HEK293 (cell line): ENCODE results near the gene C8A.

ENCODE experiments used
- CTCF ChIA-PET: fragments of 350-600 bp; formaldehyde crosslinking; extraction: SDS; loops from one replicate; lab custom pipeline; 2021; ENCODE audit warnings: antibody characterized with exemption; lab: Yijun Ruan, JAX
- POLR2A ChIA-PET: fragments of 300-600 bp; formaldehyde crosslinking; extraction: SDS; loops from one replicate; lab custom pipeline; 2020; ENCODE audit warnings: antibody characterized with exemption, inconsistent platforms; lab: Yijun Ruan, JAX
- H3K27ac ChIP-seq: fragments of 200-500 bp; sonication (Bioruptor generic); 2 replicates; pipeline ENCODE4 v1.5.1; 2014; ENCODE audit warnings: low read depth, low read length, control low read depth, inconsistent platforms; ENCODE audit errors: extremely low read depth
- H3K36me3 ChIP-seq, 2 experiments: fragments of 200-500 bp in 1 of 2; sonication (Bioruptor generic) in 1 of 2; 1 replicate in 1 of 2; 2 replicates in 1 of 2; pipeline ENCODE4 v1.5.1; 2014 to 2017; ENCODE audit warnings: inconsistent platforms in 2 of 2, low read length in 2 of 2; ENCODE audit not compliant: control insufficient read depth in 2 of 2, insufficient read depth in 1 of 2
- H3K4me1 ChIP-seq: fragments of 200-500 bp; sonication (Bioruptor generic); 2 replicates; pipeline ENCODE4 v1.5.1; 2014; ENCODE audit warnings: mild to moderate bottlenecking, low read length, inconsistent platforms; ENCODE audit not compliant: control insufficient read depth, insufficient read depth
- H3K4me3 ChIP-seq: 2 replicates; pipeline ENCODE4 v1.5.1; 2011; ENCODE audit warnings: low read depth, mild to moderate bottlenecking, control low read depth, low read length, moderate library complexity
- H3K9me3 ChIP-seq: fragments of 200-500 bp; sonication (Bioruptor generic); 2 replicates; pipeline ENCODE4 v1.5.1; 2014; ENCODE audit warnings: low read depth, low read length, inconsistent platforms; ENCODE audit not compliant: control insufficient read depth, insufficient read depth
- EGR2 ChIP-seq: fragments of 450-650 bp; formaldehyde crosslinking; IDR thresholded peaks from 2 replicates; pipeline ENCODE4 v1.5.1; 2016; ENCODE audit warnings: low read depth, missing biosample characterization, missing genetic modification characterization
- IKZF3 ChIP-seq: fragments of 450-650 bp; IDR thresholded peaks from 2 replicates; pipeline ENCODE4 v1.5.0; 2018; ENCODE audit warnings: missing biosample characterization, mild to moderate bottlenecking, missing genetic modification characterization, moderate library complexity
- KLF1 ChIP-seq: fragments of 450-650 bp; formaldehyde crosslinking; IDR thresholded peaks from 2 replicates; pipeline ENCODE4 v1.5.1; 2016; ENCODE audit warnings: missing biosample characterization, missing genetic modification characterization
- MZF1 ChIP-seq: fragments of 450-650 bp; formaldehyde crosslinking; IDR thresholded peaks from 2 replicates; pipeline ENCODE4 v1.5.1; 2017; ENCODE audit warnings: missing biosample characterization, missing genetic modification characterization, borderline replicate concordance
- OVOL3 ChIP-seq: fragments of 450-650 bp; formaldehyde crosslinking; IDR thresholded peaks from 2 replicates; pipeline ENCODE4 v1.5.1; 2016; ENCODE audit warnings: missing biosample characterization, missing genetic modification characterization
- WT1 ChIP-seq: fragments of 450-650 bp; formaldehyde crosslinking; IDR thresholded peaks from 2 replicates; pipeline ENCODE4 v1.5.1; 2016; ENCODE audit warnings: missing biosample characterization, missing genetic modification characterization
- ZBTB8A ChIP-seq: fragments of 450-650 bp; formaldehyde crosslinking; IDR thresholded peaks from 2 replicates; pipeline ENCODE4 v1.5.1; 2016; ENCODE audit warnings: missing biosample characterization, missing genetic modification characterization
- ZNF16 ChIP-seq: fragments of 450-650 bp; formaldehyde crosslinking; IDR thresholded peaks from 2 replicates; pipeline ENCODE4 v1.5.1; 2016; ENCODE audit warnings: low read depth, missing biosample characterization, missing genetic modification characterization
- ZNF175 ChIP-seq: fragments of 450-650 bp; formaldehyde crosslinking; IDR thresholded peaks from 2 replicates; pipeline ENCODE4 v1.5.1; 2016; ENCODE audit warnings: missing biosample characterization, missing genetic modification characterization
- ZNF19 ChIP-seq: fragments of 450-650 bp; formaldehyde crosslinking; IDR thresholded peaks from 2 replicates; pipeline ENCODE4; 2016; ENCODE audit warnings: missing biosample characterization, missing genetic modification characterization, low read depth
- ZNF2 ChIP-seq: fragments of 450-650 bp; formaldehyde crosslinking; IDR thresholded peaks from 2 replicates; pipeline ENCODE4 v1.5.1; 2016; ENCODE audit warnings: missing biosample characterization, missing genetic modification characterization
- ZNF221 ChIP-seq: fragments of 450-650 bp; formaldehyde crosslinking; IDR thresholded peaks from 2 replicates; pipeline ENCODE4 v1.5.1; 2017; ENCODE audit warnings: missing biosample characterization, missing genetic modification characterization, borderline replicate concordance
- ZNF354C ChIP-seq: fragments of 450-650 bp; formaldehyde crosslinking; IDR thresholded peaks from 2 replicates; pipeline ENCODE4 v1.5.1; 2016; ENCODE audit warnings: missing biosample characterization, missing genetic modification characterization, low read depth, borderline replicate concordance
- ZNF404 ChIP-seq: fragments of 450-650 bp; formaldehyde crosslinking; IDR thresholded peaks from 2 replicates; pipeline ENCODE4 v1.5.1; 2017; ENCODE audit warnings: missing biosample characterization, missing genetic modification characterization
- ZNF473 ChIP-seq: fragments of 450-650 bp; formaldehyde crosslinking; IDR thresholded peaks from 2 replicates; pipeline ENCODE4 v1.5.1; 2017; ENCODE audit warnings: missing biosample characterization, missing genetic modification characterization
- ZNF488 ChIP-seq: fragments of 450-650 bp; formaldehyde crosslinking; IDR thresholded peaks from 2 replicates; pipeline ENCODE4 v1.5.1; 2016; ENCODE audit warnings: missing biosample characterization, missing genetic modification characterization
- ZNF521 ChIP-seq: fragments of 450-650 bp; formaldehyde crosslinking; IDR thresholded peaks from 2 replicates; pipeline ENCODE4 v1.5.1; 2017; ENCODE audit warnings: missing biosample characterization, mild to moderate bottlenecking, missing genetic modification characterization
- ZNF529 ChIP-seq: fragments of 450-650 bp; formaldehyde crosslinking; IDR thresholded peaks from 2 replicates; pipeline ENCODE4 v1.5.1; 2017; ENCODE audit warnings: missing genetic modification characterization, missing biosample characterization; ENCODE audit not compliant: insufficient replicate concordance
- ZNF544 ChIP-seq: fragments of 450-650 bp; formaldehyde crosslinking; IDR thresholded peaks from 2 replicates; pipeline ENCODE4 v1.5.0; 2017; ENCODE audit warnings: missing biosample characterization, missing genetic modification characterization
- ZNF555 ChIP-seq: fragments of 450-650 bp; formaldehyde crosslinking; conservative IDR thresholded peaks from 2 replicates; pipeline ENCODE4 v1.5.1; 2017; ENCODE audit warnings: missing biosample characterization, mild to moderate bottlenecking, missing genetic modification characterization, inconsistent platforms
- ZNF600 ChIP-seq: fragments of 450-650 bp; formaldehyde crosslinking; IDR thresholded peaks from 2 replicates; pipeline ENCODE4 v1.5.1; 2016; ENCODE audit warnings: missing biosample characterization, missing genetic modification characterization
- ZNF623 ChIP-seq: fragments of 450-650 bp; formaldehyde crosslinking; IDR thresholded peaks from 2 replicates; pipeline ENCODE4 v1.5.1; 2016; ENCODE audit warnings: missing biosample characterization, missing genetic modification characterization
- ZNF768 ChIP-seq: fragments of 450-650 bp; formaldehyde crosslinking; IDR thresholded peaks from 2 replicates; pipeline ENCODE4 v1.5.1; 2018; ENCODE audit warnings: missing biosample characterization, mild to moderate bottlenecking, missing genetic modification characterization
- ZNF843 ChIP-seq: fragments of 450-650 bp; formaldehyde crosslinking; IDR thresholded peaks from 2 replicates; pipeline ENCODE4 v1.5.1; 2016; ENCODE audit warnings: missing biosample characterization, missing genetic modification characterization
- TF ChIP-seq, protein P1 (sequence below): fragments of 450-650 bp; formaldehyde crosslinking; IDR thresholded peaks from 2 replicates; pipeline ENCODE4 v1.5.1; 2016; ENCODE audit warnings: missing biosample characterization, missing genetic modification characterization
- TF ChIP-seq, protein P2 (sequence below): IDR thresholded peaks from 2 replicates; pipeline ENCODE4 v1.6.1; 2011; ENCODE audit warnings: mild to moderate bottlenecking, low read depth, low read length, borderline replicate concordance
- TF ChIP-seq, protein P3 (sequence below): fragments of 450-650 bp; formaldehyde crosslinking; IDR thresholded peaks from 2 replicates; pipeline ENCODE4 v1.5.1; 2016; ENCODE audit warnings: missing biosample characterization, missing genetic modification characterization
- TF ChIP-seq, protein P4 (sequence below): fragments of 450-650 bp; formaldehyde crosslinking; IDR thresholded peaks from 2 replicates; pipeline ENCODE4 v1.5.1; 2016; ENCODE audit warnings: missing biosample characterization, missing genetic modification characterization

The C8A gene

DNA sequence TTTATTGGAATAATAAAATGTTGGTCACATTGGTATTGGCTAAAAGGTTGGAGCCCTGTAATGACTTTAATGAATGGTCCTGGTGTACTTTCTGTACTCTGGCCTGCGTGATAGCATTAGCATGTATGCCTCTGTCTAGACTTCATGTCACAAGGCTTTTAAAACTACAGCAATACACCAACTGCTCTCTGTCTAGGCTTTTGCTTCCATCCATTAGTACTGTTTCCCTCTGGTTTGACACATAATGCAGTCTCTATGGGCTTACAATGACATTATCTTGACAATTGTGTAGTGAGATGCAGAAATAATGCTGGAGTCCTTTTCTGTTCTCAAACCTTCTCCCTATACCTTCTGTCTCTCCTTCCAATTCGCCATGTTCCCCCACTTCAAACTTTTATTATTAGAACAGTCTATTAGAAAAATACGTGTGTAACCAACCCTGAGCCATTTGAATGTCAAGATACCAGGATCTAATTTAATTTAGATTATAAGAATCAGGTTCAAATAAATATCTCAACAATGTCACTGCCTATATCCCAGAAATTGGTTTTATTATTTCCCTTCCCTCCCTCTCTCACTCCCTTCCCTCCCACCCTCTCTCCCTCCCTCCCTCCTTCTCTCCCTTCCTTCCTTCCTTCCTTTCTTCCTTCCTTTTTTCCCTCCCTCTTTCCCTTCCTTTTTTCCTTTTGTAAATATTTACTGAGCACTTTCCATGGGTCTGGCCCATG, 8.8 kb downstream of the C8A start:
- CTCF ChIA-PET, result no interaction called here
- Histone ChIP-seq H3K27ac (no peak overlapping the region), H3K9me3 (no peaks in the 10 kb centered on the region), H3K36me3 (no peaks in the 10 kb centered on the region), H3K4me3 (no peak overlapping the region), H3K4me1 (no peaks in the 10 kb centered on the region)
- POLR2A ChIA-PET, result no interaction called here
- no peak for TF ChIP-seq ZNF529
- no peak for TF ChIP-seq ZNF768 (tag by site-specific recombination)
- no peak for TF ChIP-seq ZNF175 (tag by site-specific recombination)
- no peak for TF ChIP-seq ZNF2 (tag by site-specific recombination)
- TF ChIP-seq, protein P1, sequence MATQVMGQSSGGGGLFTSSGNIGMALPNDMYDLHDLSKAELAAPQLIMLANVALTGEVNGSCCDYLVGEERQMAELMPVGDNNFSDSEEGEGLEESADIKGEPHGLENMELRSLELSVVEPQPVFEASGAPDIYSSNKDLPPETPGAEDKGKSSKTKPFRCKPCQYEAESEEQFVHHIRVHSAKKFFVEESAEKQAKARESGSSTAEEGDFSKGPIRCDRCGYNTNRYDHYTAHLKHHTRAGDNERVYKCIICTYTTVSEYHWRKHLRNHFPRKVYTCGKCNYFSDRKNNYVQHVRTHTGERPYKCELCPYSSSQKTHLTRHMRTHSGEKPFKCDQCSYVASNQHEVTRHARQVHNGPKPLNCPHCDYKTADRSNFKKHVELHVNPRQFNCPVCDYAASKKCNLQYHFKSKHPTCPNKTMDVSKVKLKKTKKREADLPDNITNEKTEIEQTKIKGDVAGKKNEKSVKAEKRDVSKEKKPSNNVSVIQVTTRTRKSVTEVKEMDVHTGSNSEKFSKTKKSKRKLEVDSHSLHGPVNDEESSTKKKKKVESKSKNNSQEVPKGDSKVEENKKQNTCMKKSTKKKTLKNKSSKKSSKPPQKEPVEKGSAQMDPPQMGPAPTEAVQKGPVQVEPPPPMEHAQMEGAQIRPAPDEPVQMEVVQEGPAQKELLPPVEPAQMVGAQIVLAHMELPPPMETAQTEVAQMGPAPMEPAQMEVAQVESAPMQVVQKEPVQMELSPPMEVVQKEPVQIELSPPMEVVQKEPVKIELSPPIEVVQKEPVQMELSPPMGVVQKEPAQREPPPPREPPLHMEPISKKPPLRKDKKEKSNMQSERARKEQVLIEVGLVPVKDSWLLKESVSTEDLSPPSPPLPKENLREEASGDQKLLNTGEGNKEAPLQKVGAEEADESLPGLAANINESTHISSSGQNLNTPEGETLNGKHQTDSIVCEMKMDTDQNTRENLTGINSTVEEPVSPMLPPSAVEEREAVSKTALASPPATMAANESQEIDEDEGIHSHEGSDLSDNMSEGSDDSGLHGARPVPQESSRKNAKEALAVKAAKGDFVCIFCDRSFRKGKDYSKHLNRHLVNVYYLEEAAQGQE (tag by site-specific recombination), result no peak
- TF ChIP-seq ZNF623 (tag by site-specific recombination), result no peak
- TF ChIP-seq WT1 (tag by site-specific recombination), result no peak
- no peak for TF ChIP-seq KLF1 (tag by site-specific recombination)
- no peak for TF ChIP-seq ZNF221 (tag by site-specific recombination)
- TF ChIP-seq ZNF843 (tag by site-specific recombination), result no peak
- TF ChIP-seq EGR2, result no peak
- no peak for TF ChIP-seq ZNF544 (tag by site-specific recombination)
- TF ChIP-seq ZBTB8A, result no peak
- TF ChIP-seq ZNF488, result no peak
- TF ChIP-seq ZNF521 (tag by site-specific recombination), result no peak
- TF ChIP-seq, all 188 proteins: peak for 0

DNA sequence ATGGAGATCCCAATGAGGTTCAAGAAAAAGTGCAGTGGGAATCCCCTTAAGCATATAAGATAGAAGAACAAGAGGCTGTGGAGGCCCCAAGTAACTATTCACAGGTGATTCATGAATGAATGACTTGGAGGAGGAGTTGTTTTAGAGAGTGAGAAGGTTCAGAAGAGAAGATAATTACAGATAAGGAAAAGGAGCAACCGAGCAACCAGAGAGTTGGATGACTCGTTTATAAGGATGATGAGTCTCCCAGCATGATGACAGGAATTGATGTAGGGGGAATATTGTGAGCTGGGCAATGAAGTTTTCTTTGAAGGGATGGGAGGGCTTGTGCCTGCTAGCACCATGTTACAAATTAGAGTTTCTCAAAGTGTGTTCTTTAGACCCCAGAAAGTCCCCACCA, 9.8 kb downstream of the C8A start:
- ChIA-PET POLR2A (no interaction called here), CTCF (no interaction called here)
- Histone ChIP-seq H3K27ac (no peak overlapping the region), H3K36me3 (no peaks in the 10 kb centered on the region), H3K4me1 (no peaks in the 10 kb centered on the region), H3K4me3 (no peak overlapping the region), H3K9me3 (no peaks in the 10 kb centered on the region)
- TF ChIP-seq ZNF600 (tag by site-specific recombination), result no peak
- TF ChIP-seq WT1 (tag by site-specific recombination), result no peak
- TF ChIP-seq ZNF404 (tag by site-specific recombination), result no peak
- no peak for TF ChIP-seq ZNF555 (tag by site-specific recombination)
- no peak for TF ChIP-seq IKZF3
- TF ChIP-seq ZNF19, result no peak
- TF ChIP-seq ZNF473 (tag by site-specific recombination), result no peak
- TF ChIP-seq, protein P2, sequence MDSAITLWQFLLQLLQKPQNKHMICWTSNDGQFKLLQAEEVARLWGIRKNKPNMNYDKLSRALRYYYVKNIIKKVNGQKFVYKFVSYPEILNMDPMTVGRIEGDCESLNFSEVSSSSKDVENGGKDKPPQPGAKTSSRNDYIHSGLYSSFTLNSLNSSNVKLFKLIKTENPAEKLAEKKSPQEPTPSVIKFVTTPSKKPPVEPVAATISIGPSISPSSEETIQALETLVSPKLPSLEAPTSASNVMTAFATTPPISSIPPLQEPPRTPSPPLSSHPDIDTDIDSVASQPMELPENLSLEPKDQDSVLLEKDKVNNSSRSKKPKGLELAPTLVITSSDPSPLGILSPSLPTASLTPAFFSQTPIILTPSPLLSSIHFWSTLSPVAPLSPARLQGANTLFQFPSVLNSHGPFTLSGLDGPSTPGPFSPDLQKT, result no peak
- no peak for TF ChIP-seq ZNF354C (tag by site-specific recombination)
- TF ChIP-seq, protein P3, sequence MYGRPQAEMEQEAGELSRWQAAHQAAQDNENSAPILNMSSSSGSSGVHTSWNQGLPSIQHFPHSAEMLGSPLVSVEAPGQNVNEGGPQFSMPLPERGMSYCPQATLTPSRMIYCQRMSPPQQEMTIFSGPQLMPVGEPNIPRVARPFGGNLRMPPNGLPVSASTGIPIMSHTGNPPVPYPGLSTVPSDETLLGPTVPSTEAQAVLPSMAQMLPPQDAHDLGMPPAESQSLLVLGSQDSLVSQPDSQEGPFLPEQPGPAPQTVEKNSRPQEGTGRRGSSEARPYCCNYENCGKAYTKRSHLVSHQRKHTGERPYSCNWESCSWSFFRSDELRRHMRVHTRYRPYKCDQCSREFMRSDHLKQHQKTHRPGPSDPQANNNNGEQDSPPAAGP, result no peak
- no peak for TF ChIP-seq OVOL3
- TF ChIP-seq MZF1, result no peak
- no peak for TF ChIP-seq ZNF16 (tag by site-specific recombination)
- TF ChIP-seq, protein P4, sequence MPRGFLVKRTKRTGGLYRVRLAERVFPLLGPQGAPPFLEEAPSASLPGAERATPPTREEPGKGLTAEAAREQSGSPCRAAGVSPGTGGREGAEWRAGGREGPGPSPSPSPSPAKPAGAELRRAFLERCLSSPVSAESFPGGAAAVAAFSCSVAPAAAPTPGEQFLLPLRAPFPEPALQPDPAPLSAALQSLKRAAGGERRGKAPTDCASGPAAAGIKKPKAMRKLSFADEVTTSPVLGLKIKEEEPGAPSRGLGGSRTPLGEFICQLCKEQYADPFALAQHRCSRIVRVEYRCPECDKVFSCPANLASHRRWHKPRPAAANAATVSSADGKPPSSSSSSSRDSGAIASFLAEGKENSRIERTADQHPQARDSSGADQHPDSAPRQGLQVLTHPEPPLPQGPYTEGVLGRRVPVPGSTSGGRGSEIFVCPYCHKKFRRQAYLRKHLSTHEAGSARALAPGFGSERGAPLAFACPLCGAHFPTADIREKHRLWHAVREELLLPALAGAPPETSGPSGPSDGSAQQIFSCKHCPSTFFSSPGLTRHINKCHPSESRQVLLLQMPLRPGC (tag by site-specific recombination), result no peak
